ENCODE data around the gene JPH4.

- TF ChIP-seq CTCF (IDR thresholded peaks at IDR 0.05) (no peak), POLR2A (IDR thresholded peaks at IDR 0.05) (no peak)
Observed at GRCh38 chr14:23627961-23628360, 49.4 kb upstream of the JPH4 start.
